HG03460 (cell line): Measurements from ENCODE around the gene TMEM161B.
"Not testable (repeated sequence)": the region's sequence is repeated elsewhere in the genome, so short reads cannot be mapped to it uniquely, and the experiment has no call there.

Experiments
- ATAC-seq: cut with Tn5 transposase; IDR thresholded peaks from one replicate; pipeline ENCODE4 v1.9.1; 2021; ENCODE audit not compliant: unreplicated experiment

The TMEM161B gene

GRCh38 chr5:88268385-88269184 is at the start of gene TMEM161B:
Gene TMEM161B (minus strand): TSS chr5:88268845. CDS start chr5:88268723, 122 bp downstream.
- ATAC-seq: peak; percentile 99

DNA sequence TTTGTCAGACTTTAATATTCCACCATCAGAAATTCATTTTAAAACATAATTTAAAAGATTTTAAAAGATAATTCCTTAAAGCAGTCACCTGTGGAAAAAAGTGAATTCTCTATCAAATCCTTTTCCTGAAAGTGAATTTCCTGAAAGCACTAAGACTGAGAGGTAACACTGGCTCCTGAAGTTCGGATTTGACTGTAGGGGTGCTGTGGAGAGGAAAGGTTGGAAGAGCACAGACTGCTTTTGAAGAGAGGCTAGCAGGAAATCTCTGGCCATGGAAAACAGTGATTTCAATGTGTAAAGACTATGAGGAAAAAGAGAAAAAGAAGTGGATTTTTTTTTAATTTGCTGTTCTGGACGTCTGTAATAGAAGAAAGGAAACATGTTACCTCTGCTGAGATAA is 35.7 kb upstream of the TMEM161B start:
- no peak for ATAC-seq

- ATAC-seq: no peak
These were observed 29.8 kb upstream of the TMEM161B start for GRCh38 chr5:88298425-88298824.

GRCh38 chr5:88290801-88291200 is 22.2 kb upstream of the TMEM161B start:
- no peak for ATAC-seq

GRCh38 chr5:88288528-88289197 is 20.0 kb upstream of the TMEM161B start:
- no peak for ATAC-seq

DNA sequence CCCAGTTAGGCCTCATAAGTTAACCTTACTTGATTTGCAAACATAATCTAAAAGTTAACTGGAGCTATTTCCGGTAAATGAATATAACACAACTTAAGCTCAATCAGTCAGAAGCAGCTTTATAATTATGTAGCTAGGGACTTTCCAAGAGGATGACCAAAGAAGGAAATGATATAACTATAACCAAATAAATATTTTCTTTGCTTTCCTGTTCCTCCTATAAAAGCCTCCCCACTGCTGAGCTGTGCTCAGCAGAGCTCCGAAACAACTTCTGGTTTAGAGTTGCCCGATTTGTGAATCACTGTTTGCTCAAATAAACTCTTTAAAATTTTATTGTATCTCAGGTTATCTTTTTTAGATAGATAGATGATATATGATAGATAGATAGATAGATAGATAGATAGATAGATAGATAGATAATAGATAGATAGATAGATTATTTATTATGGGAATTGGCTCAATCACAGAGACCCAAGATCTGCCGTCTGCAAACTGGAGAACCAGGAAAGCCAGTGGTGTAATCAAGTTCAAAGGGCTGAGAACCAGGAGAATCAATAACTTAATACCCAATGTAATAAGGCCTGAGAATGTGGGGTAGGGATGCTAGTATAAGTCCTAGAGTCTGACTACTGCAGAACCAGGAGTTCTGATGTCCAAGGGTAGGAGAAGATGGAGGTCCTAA is 19.3 kb upstream of the TMEM161B start:
- no peak for ATAC-seq

DNA sequence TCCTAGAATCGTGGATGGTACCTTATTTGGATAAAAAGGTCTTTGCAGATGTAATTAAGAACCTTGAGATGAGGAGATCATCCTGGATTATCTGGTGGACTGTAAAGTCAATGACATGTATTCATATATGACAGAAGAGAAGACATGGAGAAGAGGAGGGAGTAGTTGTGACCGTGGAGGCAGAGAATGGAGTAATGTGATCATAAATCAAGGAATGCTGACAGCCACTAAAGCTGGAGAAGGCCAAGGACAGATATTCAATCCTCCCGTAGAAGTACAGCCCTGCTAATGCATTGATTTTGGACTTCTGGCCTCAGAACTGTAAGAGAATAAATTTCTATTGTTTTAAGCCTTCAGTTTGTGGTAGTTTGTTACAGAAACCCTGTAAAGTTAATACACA is 18.7 kb upstream of the TMEM161B start:
- ATAC-seq: no peak

- ATAC-seq: no peak
These were observed 15.0 kb upstream of the TMEM161B start for GRCh38 chr5:88283690-88284089.

GRCh38 chr5:88281322-88281721 is 12.7 kb upstream of the TMEM161B start:
- no peak for ATAC-seq

DNA sequence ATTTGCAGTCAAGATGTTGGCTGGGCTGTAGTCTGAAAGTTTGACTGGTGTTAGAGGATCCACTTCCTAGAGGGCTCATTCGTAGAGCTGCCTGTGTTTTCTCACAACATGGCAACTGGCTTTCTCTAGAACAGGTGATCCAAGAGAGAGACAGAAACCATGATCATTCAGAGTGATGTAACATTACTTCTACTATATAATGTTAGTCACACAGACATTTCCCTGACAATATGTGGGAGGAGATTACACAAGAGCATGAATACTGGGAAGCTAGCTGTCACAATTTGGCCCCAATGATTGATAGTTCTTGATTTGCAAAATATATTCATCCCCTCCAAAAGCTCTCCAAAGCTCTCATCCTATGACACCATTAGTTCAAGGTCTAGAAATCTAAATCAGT is 10.9 kb upstream of the TMEM161B start:
- ATAC-seq: no peak

- ATAC-seq: no peak
These were observed 7.7 kb upstream of the TMEM161B start for GRCh38 chr5:88276378-88276777.

- ATAC-seq: no peak
These were observed 6.9 kb upstream of the TMEM161B start for GRCh38 chr5:88275581-88275980.

- ATAC-seq: peak; percentile 11
These were observed 652 bp upstream of the TMEM161B start for GRCh38 chr5:88269222-88269771.

DNA sequence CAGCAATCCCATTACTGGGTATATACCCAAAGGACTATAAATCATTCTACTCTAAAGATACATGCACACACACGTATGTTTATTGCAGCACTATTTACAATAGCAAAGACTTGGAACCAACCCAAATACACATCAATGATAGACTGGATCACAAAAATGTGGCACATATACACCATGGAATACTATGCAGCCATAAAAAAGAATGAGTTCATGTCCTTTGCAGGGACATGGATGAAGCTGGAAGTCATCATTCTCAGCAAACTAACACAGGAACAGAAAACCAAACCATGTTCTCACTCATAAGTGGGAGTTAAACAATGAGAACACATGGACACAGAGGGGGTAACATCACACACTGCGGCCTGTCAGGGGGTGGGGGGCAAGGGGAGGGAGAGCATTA is 4.1 kb downstream of the TMEM161B start:
- ATAC-seq: not testable (repeated sequence)

GRCh38 chr5:88263349-88263748 is 5.3 kb downstream of the TMEM161B start:
- no peak for ATAC-seq

DNA sequence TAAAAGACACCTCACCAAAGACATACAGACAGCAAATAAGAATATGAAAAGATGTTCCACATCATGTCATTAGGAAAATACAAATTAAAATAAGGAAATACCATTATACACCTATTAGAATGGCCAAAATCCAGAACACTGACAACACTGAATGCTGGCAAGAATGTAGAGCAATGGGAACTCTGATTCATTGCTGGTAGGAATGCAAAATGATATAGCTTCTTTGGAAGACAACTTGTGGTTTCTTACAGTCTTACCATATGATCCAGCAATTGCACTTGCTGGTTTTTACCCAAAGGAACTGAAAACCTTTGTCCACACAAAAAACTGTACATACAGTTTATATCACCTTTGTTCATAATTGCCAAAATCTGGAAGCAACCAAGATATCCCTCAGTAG is 6.5 kb downstream of the TMEM161B start:
- no peak for ATAC-seq

DNA sequence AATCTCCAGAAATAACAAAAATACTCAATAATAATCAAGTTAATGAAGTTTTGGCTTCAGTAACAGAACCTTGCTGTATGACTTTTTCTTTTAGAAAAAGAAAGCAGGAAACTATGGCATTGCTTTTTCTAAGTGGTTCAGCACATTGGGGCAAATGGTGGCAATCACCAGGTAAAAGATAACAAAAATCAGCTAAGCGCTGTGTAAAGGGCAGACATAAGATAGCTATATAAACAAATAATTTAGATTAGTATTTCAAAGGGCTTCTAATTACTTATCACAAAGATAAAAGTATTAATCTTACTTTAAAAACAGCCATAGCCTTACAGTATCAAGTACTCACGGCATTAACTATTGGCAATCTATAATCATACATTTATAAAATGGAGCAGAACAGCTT is 10.0 kb downstream of the TMEM161B start:
- no peak for ATAC-seq

GRCh38 chr5:88256872-88257271 is 11.8 kb downstream of the TMEM161B start:
- ATAC-seq: no peak

DNA sequence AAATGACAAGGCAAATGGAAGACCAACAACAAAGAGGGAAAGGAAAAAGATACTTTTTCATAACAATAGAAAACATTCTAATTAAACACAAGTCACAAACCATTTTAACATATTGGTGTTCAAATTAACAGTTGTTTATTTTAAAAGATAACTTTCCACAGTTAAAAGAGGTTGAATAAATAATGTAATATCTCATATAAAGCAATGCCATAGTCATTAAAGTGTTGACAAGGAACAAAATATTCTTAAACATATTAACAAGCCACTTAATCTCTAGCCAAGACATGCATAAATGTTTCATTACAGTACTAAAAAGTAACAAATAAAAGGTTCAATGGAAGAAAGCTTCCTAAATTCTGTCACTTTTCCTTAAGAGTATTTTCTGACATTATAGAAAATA is 12.6 kb downstream of the TMEM161B start:
- no peak for ATAC-seq

GRCh38 chr5:88254320-88254719 is 14.3 kb downstream of the TMEM161B start:
- no peak for ATAC-seq

- peak; percentile 65 for ATAC-seq
These were observed 17.5 kb downstream of the TMEM161B start for GRCh38 chr5:88251048-88251711.
